GM12872 (cell line): ENCODE data around the gene POMT2.

Experiments
- TF ChIP-seq, protein P1 (sequence below): IDR thresholded peaks from 3 replicates; pipeline ENCODE4 v1.5.1; 2011; ENCODE audit warnings: low read depth, mild to moderate bottlenecking, low read length, moderate library complexity; ENCODE audit not compliant: insufficient read depth

POMT2 gene

DNA sequence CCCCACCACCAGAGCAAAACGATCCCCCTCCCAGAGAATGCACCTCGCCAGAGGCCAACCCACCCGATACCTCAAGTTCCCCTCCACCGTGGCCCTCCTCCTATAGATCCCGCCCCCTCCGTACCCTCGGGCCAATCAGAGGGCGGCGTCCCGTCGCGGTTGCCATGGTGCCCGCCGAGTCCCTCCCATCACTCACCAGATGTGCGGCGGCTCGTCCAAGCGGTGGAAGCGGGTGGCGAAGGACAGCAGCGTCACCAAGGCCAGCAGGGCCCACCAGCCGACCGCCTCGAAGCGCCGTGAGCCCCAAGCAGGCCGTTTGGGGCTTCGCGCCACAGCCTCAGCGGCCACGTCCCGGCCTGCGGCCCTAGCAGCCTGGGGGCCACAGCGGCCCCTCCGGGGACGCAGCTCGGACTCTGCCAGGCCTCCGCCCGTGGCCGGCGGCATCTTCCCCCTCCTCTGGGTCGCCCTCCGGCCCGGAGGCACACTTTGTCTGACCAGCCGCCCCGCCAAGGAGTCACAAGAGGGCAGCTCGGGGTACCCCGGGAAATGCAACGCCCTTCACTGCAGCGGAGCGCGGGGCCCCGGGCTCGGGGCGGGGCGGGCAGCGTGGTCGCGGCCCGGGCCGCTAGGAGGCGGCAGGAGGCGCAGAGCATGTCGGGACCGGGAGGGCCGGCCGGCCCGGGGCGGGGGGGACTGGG is at the start of gene POMT2:
Gene POMT2, minus strand, starts transcription at position 646 of the 698 bp plus-strand sequence. Its CDS starts 202 bp downstream, at position 444.
- TF ChIP-seq, protein P1, sequence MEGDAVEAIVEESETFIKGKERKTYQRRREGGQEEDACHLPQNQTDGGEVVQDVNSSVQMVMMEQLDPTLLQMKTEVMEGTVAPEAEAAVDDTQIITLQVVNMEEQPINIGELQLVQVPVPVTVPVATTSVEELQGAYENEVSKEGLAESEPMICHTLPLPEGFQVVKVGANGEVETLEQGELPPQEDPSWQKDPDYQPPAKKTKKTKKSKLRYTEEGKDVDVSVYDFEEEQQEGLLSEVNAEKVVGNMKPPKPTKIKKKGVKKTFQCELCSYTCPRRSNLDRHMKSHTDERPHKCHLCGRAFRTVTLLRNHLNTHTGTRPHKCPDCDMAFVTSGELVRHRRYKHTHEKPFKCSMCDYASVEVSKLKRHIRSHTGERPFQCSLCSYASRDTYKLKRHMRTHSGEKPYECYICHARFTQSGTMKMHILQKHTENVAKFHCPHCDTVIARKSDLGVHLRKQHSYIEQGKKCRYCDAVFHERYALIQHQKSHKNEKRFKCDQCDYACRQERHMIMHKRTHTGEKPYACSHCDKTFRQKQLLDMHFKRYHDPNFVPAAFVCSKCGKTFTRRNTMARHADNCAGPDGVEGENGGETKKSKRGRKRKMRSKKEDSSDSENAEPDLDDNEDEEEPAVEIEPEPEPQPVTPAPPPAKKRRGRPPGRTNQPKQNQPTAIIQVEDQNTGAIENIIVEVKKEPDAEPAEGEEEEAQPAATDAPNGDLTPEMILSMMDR = peak; percentile 41; the same call in 1 of the 3 replicates

DNA sequence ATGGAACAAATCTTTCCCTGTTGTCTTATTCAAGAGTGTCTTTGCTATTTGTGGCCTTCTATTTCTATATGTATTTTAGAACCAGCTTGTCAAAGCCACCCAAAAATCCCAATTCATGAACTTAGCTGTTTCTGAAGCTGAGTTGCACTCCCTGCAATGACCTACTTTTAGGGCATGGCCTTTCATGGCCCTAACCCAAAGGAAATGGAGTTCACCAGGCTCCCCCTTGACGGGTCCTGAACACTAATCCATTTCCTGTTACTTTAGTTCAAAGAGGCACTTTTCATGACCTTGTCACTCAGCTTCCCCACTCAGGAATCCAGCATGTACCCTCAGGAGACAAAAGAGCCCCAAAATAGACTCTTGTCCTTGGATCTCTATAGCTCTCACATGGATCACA is 48.6 kb upstream of the POMT2 start:
- TF ChIP-seq, protein P1 = no peak

DNA sequence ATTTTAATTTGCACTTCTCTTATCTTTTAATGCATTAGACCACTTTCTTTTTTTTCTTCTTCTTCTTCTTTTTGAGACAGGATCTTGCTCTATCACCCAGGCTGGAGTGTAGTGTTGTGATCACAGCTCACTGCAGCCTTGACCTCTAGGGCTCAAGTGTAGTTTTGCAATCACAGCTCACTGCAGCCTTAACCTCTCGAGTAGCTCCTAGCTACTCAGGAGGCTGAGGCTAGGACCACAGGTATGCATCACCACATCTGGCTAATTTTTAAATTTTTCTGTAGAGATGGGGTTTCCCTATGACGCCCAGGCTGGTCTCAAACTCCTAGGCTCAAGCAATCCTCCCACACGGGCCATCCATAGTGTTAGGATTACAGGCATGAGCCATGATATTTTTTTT is 43.5 kb upstream of the POMT2 start:
- TF ChIP-seq, protein P1 = no peak

DNA sequence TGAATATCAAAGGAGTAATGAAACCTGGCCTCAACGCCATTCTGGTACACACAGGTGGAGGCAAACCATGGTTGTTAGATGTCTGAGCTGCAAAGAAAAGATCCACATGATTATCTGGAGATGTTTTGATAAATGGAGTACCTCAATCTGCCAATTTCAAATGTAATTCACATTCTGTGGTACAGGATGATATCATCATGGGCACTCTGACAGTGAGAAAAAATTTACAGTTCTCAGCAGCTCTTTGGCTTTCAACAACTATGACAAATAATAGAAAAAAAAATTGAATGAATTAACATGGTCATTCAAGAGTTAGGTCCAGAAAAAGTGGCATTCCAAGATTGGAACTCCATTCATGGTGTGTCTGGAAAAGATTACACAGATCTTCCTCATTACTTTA is 38.9 kb upstream of the POMT2 start:
- TF ChIP-seq, protein P1 = no peak

DNA sequence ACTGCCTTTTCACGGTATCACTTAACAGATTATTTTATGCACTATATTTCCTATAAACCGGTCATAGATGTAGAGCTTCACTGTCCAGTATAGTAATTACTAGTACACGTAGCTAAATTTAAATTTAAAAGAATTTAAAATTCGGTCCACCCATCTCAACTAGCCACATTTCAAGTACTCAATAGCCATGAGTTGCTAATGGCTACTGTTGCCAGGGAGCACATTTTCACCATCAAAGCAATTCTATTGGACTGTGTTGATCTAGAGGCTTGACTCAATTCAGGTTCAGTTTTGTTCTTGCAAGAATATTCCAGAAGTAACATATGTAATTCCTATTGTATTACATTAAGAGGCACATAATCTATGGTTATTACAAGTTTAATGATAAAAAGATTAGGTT is 36.2 kb upstream of the POMT2 start:
- TF ChIP-seq, protein P1 = no peak

DNA sequence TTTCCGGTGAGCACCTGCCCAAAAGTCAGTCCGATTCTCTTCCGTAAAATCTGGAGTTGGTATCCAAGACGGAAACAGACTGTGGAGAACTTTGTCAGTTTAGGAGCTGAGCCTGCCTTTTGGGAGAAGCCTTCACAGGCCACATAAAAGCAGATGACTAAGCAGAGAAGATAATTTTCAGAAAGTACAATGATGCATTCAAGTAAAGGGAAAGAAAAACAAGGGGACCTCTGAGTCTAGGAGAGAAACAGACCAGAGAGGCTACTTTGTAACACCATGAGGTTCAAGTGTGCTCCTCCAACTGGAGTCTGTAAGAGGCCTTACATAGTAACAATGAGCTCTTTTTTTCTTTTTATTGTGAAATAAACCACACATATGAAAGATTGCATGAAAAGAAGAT is 35.1 kb upstream of the POMT2 start:
- TF ChIP-seq, protein P1 = no peak

DNA sequence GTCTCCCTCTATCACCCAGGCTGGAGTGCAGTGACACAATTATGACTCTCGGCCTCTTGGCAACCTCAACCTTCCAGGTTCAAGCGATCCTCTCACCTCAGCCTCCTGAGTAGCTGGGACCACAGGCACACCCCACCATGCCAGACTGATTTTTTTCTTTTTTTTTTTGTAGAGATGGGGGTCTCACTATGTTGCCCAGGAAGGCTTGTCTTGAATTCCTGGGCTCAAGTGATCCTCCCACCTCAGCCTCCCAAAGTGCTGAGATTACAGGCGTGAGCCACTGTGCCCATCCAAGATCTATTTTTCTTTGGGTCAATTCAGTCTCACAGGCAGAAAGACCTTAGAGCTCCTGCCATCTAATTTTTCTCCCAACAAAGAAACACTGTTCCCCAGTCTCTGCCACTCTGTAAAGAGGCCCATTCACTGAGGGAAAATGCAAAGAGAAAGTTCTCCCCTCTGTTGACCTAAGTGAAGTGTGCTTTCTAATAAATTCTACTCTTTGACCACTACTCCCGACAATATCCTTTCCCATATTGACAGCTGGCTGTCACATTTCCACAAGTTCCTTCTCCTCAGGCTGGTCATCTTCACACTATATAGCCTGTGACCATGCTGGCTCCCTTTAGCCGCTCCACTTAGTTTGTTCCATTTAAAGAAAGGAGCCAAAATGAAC is 32.9 kb upstream of the POMT2 start:
- TF ChIP-seq, protein P1 = no peak
